Measurements from ENCODE around the gene PPM1A.

PPM1A gene

DNA sequence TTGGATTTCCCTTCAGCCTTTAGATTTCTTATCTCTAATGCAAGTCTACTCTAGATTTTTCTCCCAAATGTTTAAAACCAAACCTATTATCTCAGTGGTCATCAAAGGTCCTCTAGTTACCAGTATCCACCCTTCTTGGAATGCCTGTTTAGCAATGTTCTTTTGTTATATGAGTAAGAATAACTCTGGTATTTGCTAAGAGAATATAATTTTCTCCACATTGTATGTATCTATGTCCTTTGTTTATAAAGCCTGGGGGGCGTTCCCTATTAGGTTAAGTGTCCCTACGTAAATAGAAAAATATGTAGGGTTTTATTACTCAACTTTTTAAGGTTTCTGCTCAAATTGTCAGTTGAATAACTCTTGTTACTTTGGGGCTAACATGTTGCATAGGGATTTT is 27.3 kb downstream of the PPM1A start:
- peak overlapping the region; percentile 48 for H3K27ac ChIP-seq (ENCODE audit: poor library complexity, severe bottlenecking)
- H3K4me1 ChIP-seq (ENCODE audit: insufficient read depth, poor library complexity, severe bottlenecking) = peaks cover 17% of the 10 kb centered on the region
- no peaks in the 10 kb centered on the region for H3K36me3 ChIP-seq (ENCODE audit: low read depth)
- TF ChIP-seq, protein P1, sequence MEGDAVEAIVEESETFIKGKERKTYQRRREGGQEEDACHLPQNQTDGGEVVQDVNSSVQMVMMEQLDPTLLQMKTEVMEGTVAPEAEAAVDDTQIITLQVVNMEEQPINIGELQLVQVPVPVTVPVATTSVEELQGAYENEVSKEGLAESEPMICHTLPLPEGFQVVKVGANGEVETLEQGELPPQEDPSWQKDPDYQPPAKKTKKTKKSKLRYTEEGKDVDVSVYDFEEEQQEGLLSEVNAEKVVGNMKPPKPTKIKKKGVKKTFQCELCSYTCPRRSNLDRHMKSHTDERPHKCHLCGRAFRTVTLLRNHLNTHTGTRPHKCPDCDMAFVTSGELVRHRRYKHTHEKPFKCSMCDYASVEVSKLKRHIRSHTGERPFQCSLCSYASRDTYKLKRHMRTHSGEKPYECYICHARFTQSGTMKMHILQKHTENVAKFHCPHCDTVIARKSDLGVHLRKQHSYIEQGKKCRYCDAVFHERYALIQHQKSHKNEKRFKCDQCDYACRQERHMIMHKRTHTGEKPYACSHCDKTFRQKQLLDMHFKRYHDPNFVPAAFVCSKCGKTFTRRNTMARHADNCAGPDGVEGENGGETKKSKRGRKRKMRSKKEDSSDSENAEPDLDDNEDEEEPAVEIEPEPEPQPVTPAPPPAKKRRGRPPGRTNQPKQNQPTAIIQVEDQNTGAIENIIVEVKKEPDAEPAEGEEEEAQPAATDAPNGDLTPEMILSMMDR (IDR thresholded peaks at IDR 0.05; ENCODE audit: poor library complexity, severe bottlenecking) = no peak
- no peak overlapping the region for H3K4me3 ChIP-seq (ENCODE audit: severe bottlenecking)
- H3K9me3 ChIP-seq (ENCODE audit: severe bottlenecking) = no peaks in the 10 kb centered on the region
- ATAC-seq (ENCODE audit: low read depth) = peak; percentile 90
- H3K27me3 ChIP-seq (ENCODE audit: insufficient read depth, poor library complexity, severe bottlenecking) = no peaks in the 10 kb centered on the region
- DNase-seq (ENCODE audit: low spot score) = no peak

GRCh38 chr14:60277605-60278190 is 28.7 kb downstream of the PPM1A start:
- no peak for ATAC-seq (ENCODE audit: low read depth)

DNA sequence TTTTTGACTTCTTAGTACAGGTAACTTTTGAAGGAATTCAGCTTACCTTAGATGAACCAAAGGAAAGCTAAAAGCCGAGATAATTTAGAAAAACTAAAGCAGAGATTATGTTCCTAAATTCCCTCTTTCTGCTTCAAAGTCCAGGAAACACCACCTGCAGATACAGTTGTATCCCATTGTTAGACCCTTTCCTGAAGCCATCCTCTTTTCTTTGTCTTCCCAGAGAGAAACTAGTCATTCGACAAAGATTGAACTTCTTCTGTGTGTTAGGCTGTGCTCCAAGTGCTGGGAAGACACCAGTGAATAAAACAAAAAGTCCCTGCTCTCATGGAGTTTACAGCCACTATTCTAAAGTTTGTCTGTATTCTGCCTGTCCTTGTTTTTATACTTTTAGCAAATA is 29.3 kb downstream of the PPM1A start:
- Histone ChIP-seq H3K36me3 (ENCODE audit: low read depth) (peaks cover 8% of the 10 kb centered on the region), H3K4me1 (ENCODE audit: insufficient read depth, poor library complexity, severe bottlenecking) (peaks cover 17% of the 10 kb centered on the region), H3K9me3 (ENCODE audit: severe bottlenecking) (no peaks in the 10 kb centered on the region), H3K27ac (ENCODE audit: poor library complexity, severe bottlenecking) (no peak overlapping the region), H3K4me3 (ENCODE audit: severe bottlenecking) (no peak overlapping the region), H3K27me3 (ENCODE audit: insufficient read depth, poor library complexity, severe bottlenecking) (no peaks in the 10 kb centered on the region)
- DNase-seq (ENCODE audit: low spot score) (no peak), ATAC-seq (ENCODE audit: low read depth) (no peak)
- TF ChIP-seq, protein P1 (IDR thresholded peaks at IDR 0.05; ENCODE audit: poor library complexity, severe bottlenecking) = no peak

More at GRCh38 chr14:60277605-60278190, 28.7 kb downstream of the PPM1A start:
- no peaks in the 10 kb centered on the region for H3K9me3 ChIP-seq (ENCODE audit: severe bottlenecking)
- peaks cover 5% of the 10 kb centered on the region for H3K36me3 ChIP-seq (ENCODE audit: low read depth)
- TF ChIP-seq, protein P1 (IDR thresholded peaks at IDR 0.05; ENCODE audit: poor library complexity, severe bottlenecking) = no peak
- no peak for DNase-seq (ENCODE audit: low spot score)
- no peaks in the 10 kb centered on the region for H3K27me3 ChIP-seq (ENCODE audit: insufficient read depth, poor library complexity, severe bottlenecking)
- H3K27ac ChIP-seq (ENCODE audit: poor library complexity, severe bottlenecking) = no peak overlapping the region
- no peak overlapping the region for H3K4me3 ChIP-seq (ENCODE audit: severe bottlenecking)
- peaks cover 17% of the 10 kb centered on the region for H3K4me1 ChIP-seq (ENCODE audit: insufficient read depth, poor library complexity, severe bottlenecking)

DNA sequence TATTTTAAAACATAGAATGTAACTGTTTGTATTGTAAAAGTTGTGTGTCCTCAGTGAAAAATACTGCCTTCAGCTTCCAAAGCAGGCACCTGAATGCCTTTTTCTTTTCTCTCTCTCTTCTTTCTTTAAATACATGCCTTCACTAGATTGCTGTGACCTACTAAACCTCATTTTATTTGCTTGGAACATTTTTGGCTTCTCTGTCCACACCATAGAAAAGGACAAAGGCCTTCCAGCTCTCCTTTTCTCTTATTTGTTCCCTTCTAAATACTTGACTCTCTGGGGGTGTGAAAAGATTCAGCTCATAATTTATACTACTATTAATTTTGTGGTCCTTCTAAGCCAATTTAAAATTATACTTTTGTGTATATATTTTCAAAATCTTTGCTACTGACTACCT is 38.4 kb downstream of the PPM1A start:
- H3K4me3 ChIP-seq (ENCODE audit: severe bottlenecking) = no peak overlapping the region
- ATAC-seq (ENCODE audit: low read depth) (no peak), DNase-seq (ENCODE audit: low spot score) (no peak)
- peaks cover 76% of the 10 kb centered on the region for H3K36me3 ChIP-seq (ENCODE audit: low read depth)
- H3K9me3 ChIP-seq (ENCODE audit: severe bottlenecking) = no peaks in the 10 kb centered on the region
- H3K27me3 ChIP-seq (ENCODE audit: insufficient read depth, poor library complexity, severe bottlenecking) = no peaks in the 10 kb centered on the region
- no peaks in the 10 kb centered on the region for H3K4me1 ChIP-seq (ENCODE audit: insufficient read depth, poor library complexity, severe bottlenecking)
- no peak overlapping the region for H3K27ac ChIP-seq (ENCODE audit: poor library complexity, severe bottlenecking)
- TF ChIP-seq, protein P1 (IDR thresholded peaks at IDR 0.05; ENCODE audit: poor library complexity, severe bottlenecking) = no peak

DNA sequence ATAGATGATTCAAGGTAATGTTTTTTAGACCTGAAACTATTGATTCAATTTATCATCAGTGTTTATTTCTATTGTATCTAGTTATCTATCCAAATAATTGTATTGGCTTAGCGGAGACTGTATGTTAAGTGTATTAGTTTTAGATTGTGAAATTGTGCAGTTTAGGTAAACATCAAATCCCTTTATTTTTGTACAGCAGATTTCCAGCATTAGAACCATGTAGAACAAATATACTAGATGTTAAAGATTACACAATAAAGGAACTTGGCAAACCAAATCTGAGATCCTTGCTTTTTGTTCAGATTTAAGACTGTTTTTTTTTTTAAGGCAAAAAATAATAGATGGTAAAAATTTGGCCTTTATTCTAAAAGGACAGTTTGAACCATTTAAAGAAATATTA is 39.3 kb downstream of the PPM1A start:
- no peaks in the 10 kb centered on the region for H3K9me3 ChIP-seq (ENCODE audit: severe bottlenecking)
- no peaks in the 10 kb centered on the region for H3K4me1 ChIP-seq (ENCODE audit: insufficient read depth, poor library complexity, severe bottlenecking)
- H3K4me3 ChIP-seq (ENCODE audit: severe bottlenecking) = no peak overlapping the region
- TF ChIP-seq, protein P1 (IDR thresholded peaks at IDR 0.05; ENCODE audit: poor library complexity, severe bottlenecking) = no peak
- ATAC-seq (ENCODE audit: low read depth) (no peak), DNase-seq (ENCODE audit: low spot score) (no peak)
- H3K27ac ChIP-seq (ENCODE audit: poor library complexity, severe bottlenecking) = no peak overlapping the region
- H3K27me3 ChIP-seq (ENCODE audit: insufficient read depth, poor library complexity, severe bottlenecking) = no peaks in the 10 kb centered on the region
- H3K36me3 ChIP-seq (ENCODE audit: low read depth) = peaks cover 79% of the 10 kb centered on the region

Measured in RWPE2 (cell line).